Right lung (tissue), 5 donors: Measurements from ENCODE around the gene ESR2. TPM values are rescaled to one million over a fixed set of nuclear protein-coding genes. Genes with fewer than 3 reads are reported as not detected.
A peak's percentile ranks its signal among the peaks of the same experiment; 100 is the strongest.
"Not testable (repeated sequence)": the region's sequence is repeated elsewhere in the genome, so short reads cannot be mapped to it uniquely, and the experiment has no call there.

Experiments used
- DNase-seq, 2 donors: peaks; one replicate each; pipeline ENCODE4 v3.0.0-alpha.2; 2013
- polyA plus RNA-seq, 5 donors: library from polyadenylated mRNA; unstranded; fragments of 120-200 nt; gene quantifications; one replicate each; pipeline versions ENCODE4 v1.2.1 to v1.2.3, GENCODE V29; 2013; ENCODE audit warnings: inconsistent platforms in 1 of 5, low replicate concordance in 1 of 5; ENCODE audit not compliant: insufficient read length in 5 of 5, insufficient read depth in 1 of 5

Gene ESR2
- polyA plus RNA-seq, 5 donors = 1.2 to 2.4 (median 2.1) TPM

GRCh38 chr14:64147126-64147790, 146.9 kb downstream of the ESR2 start:
- peak; percentile 23 to 60 for DNase-seq

- DNase-seq = no peak
Observed at GRCh38 chr14:64137657-64138290, 156.4 kb downstream of the ESR2 start.

GRCh38 chr14:64126548-64126947, 167.6 kb downstream of the ESR2 start:
- no peak for DNase-seq

- DNase-seq = no peak
Observed at GRCh38 chr14:64125270-64125669, 168.9 kb downstream of the ESR2 start.

GRCh38 chr14:64123241-64123822, 170.8 kb downstream of the ESR2 start:
- DNase-seq = no peak

GRCh38 chr14:64119980-64120379, 174.2 kb downstream of the ESR2 start:
- DNase-seq = no peak

GRCh38 chr14:64119500-64119899, 174.7 kb downstream of the ESR2 start:
- no peak for DNase-seq

- DNase-seq = no peak
Observed at GRCh38 chr14:64118892-64119291, 175.3 kb downstream of the ESR2 start.

- not testable (repeated sequence) for DNase-seq
Observed at GRCh38 chr14:64118403-64118742, 175.8 kb downstream of the ESR2 start.

- DNase-seq = no peak
Observed at GRCh38 chr14:64117671-64118402, 176.3 kb downstream of the ESR2 start.

GRCh38 chr14:64115401-64115800, 178.8 kb downstream of the ESR2 start:
- DNase-seq = no peak

GRCh38 chr14:64114796-64115195, 179.4 kb downstream of the ESR2 start:
- no peak for DNase-seq

- no peak for DNase-seq
Observed at GRCh38 chr14:64114166-64114565, 180.0 kb downstream of the ESR2 start.

GRCh38 chr14:64112867-64113678, 181.1 kb downstream of the ESR2 start:
- DNase-seq = no peak

- no peak for DNase-seq
Observed at GRCh38 chr14:64110802-64111201, 183.4 kb downstream of the ESR2 start.

GRCh38 chr14:64109819-64110554, 184.2 kb downstream of the ESR2 start:
- DNase-seq = no peak

GRCh38 chr14:64107438-64107837, 186.7 kb downstream of the ESR2 start:
- DNase-seq = no peak

GRCh38 chr14:64098120-64098519, 196.1 kb downstream of the ESR2 start:
- DNase-seq = no peak

GRCh38 chr14:64095620-64096019, 198.6 kb downstream of the ESR2 start:
- DNase-seq = peak in 1 of 2 donors; percentile 27

- DNase-seq = no peak
Observed at GRCh38 chr14:64092940-64093339, 201.2 kb downstream of the ESR2 start.

GRCh38 chr14:64092338-64092737, 201.8 kb downstream of the ESR2 start:
- DNase-seq = no peak
